HG02970 (cell line): ENCODE measurements around the gene GLI3.

Experiments
- ATAC-seq: cut with Tn5 transposase; IDR thresholded peaks from one replicate; pipeline ENCODE4 v1.9.1; 2021; ENCODE audit warnings: mild to moderate bottlenecking, moderate library complexity, moderate number of reproducible peaks; ENCODE audit not compliant: unreplicated experiment, low FRiP score

The GLI3 gene

GRCh38 chr7:42065015-42065414 is 172.0 kb downstream of the GLI3 start:
- ATAC-seq: no peak

- no peak for ATAC-seq
These were observed 172.5 kb downstream of the GLI3 start for GRCh38 chr7:42064534-42064933.

- ATAC-seq: no peak
These were observed 177.7 kb downstream of the GLI3 start for GRCh38 chr7:42059275-42059674.

GRCh38 chr7:42057331-42057730 is 179.7 kb downstream of the GLI3 start:
- no peak for ATAC-seq

- ATAC-seq: no peak
These were observed 181.8 kb downstream of the GLI3 start for GRCh38 chr7:42055171-42055570.

- ATAC-seq: no peak
These were observed 183.2 kb downstream of the GLI3 start for GRCh38 chr7:42053834-42054233.

GRCh38 chr7:42049761-42050160 is 187.2 kb downstream of the GLI3 start:
- no peak for ATAC-seq

DNA sequence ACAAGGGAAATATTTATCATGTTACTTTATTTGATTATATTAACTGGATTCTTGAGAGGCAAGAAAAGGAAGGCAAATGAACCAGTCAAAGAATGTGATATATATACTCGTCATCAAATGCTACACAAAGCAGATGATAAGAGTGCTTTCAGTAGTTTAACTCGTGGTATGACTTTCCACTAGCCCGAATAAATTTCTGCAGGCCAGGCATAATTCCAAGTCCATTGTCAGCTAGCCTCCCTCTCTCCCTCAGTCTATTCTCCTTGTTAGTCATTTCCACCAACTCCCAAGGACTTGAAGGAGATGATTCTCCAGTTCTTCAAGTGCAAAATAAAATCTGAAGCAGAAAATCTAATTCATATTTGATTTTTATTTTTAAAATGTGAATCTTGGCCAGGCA is 190.5 kb downstream of the GLI3 start:
- ATAC-seq: no peak

DNA sequence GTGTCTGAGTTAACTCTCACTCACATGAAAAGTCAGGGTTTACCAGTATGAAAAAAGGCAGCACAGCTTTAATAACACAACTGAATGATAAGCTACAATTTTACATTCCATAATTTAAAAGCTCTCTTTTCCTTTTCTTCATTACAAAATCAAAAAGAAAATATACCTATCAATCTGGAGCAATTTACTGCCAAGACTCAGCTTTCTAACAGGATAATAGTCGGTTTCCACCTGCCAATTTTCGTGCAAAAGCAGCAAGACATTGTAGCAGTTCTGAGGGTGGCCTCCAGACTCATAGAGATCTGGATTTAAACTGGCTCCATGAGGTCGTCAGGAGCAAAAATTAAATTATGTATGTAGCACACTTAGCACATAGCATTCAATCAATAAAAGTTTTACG is 191.0 kb downstream of the GLI3 start:
- no peak for ATAC-seq

DNA sequence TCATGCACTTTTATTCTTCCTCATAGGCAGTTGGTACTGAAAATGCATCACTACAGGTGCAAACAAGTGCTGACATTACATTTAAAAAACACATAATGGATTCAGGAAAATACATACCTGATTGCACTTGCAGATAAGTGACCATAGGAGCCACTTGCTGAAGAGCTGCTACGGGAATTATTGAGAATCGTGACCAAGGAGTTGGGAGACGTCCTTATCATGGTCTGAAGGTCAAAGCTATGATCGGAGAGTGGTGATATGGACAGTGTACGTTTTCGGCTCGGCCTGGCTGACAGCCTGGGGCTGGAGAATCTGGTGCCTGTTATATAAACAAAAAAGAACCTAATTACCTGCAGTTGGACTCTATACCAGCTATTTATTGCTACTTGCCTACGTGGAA is 197.1 kb downstream of the GLI3 start:
- no peak for ATAC-seq

- ATAC-seq: no peak
These were observed 201.8 kb downstream of the GLI3 start for GRCh38 chr7:42035210-42035609.

DNA sequence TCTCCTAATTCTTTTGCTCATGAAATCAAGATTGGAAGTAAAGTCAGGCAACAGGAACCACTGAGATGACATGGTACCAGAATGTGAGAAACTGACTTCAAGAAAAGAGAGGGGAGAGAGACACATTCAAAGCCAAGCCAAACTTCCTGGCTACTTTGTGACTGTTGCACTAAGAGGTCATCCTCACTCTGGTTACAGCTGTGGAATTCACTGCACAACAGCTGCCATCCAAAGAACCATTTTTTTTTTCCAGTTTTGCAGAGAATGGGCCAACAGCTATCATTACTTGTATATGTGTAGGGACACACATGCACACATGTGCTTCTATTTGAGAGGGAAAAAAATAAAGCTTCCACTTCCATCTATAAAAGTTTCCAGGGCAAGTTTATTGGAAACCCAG is 203.5 kb downstream of the GLI3 start:
- ATAC-seq: no peak

DNA sequence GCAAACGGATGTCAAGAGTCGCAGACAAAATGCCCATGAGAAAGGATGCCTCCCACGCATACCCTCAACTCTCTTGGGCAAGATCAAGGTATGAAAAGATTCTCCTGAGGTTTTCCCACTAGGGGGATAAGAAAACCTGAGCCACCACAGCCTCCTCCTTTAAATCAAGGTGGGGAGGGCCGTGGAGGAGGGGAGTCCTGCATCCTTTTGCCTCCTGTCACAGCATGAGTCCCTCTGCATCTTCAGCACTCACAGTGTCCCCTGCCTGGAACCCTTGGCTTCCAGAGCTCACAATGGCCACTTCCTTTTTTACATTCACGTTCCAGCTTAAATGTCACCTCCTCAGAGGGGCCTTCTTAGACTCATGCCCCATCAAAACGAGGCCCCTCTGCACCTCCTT is 207.6 kb downstream of the GLI3 start:
- no peak for ATAC-seq

GRCh38 chr7:42027521-42027920 is 209.5 kb downstream of the GLI3 start:
- no peak for ATAC-seq

- ATAC-seq: no peak
These were observed 210.3 kb downstream of the GLI3 start for GRCh38 chr7:42026622-42027197.

DNA sequence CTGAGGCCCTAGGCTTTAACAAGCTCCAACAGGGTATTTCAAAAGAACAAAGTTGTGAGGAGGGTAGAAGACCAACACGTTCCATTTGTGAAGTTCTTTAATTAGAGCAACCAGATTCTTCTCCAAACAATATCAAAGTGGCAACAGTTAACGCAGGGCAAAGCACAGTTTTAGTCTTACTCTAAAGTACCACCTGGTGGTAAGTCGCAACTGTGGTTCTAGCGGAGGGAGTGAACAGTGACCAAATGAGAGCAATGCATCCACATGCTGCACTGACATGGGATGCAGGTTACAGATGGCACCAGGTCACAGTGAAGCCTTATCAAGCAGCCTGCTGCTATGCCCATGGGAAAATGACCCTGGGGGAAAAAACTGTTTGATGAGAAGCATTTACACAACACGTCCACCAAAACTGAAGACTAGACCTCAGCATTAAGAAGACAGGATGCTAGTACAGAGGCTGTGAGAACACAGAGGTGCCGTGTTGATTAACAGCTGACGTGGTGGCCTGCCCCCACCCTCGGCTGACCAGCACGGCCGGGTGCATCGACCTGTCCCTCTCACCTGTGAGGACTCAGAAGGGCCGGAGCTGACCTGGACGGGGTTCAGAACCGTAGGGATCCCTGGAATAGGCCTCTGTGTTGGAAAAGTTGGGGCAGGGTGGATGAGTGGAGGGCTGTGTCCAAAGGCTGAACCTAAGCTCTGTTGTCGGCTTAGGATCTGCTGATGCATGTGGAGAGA is 211.2 kb downstream of the GLI3 start:
- ATAC-seq: no peak

GRCh38 chr7:42024537-42024936 is 212.5 kb downstream of the GLI3 start:
- ATAC-seq: no peak

DNA sequence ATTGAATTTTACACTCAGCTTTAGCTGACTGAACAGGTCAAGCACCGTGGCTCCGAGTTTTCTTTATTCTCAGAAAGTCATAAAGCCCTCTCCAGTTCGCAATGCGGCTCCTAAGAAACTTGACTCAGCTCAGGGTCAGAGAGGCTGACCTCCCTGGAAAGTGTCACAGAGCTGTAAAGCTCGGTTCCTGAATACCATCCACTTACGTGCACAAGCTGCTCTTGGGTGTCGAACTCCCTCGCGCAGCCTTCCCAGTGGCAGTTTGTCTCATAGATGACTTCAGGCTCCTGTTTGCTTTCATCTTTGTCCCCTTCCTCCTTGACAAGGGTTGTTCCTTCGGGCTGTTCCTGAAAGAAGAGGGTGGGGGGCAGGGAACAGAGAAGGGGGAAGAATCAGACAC is 213.7 kb downstream of the GLI3 start:
- no peak for ATAC-seq

- ATAC-seq: no peak
These were observed 214.2 kb downstream of the GLI3 start for GRCh38 chr7:42022791-42023190.

DNA sequence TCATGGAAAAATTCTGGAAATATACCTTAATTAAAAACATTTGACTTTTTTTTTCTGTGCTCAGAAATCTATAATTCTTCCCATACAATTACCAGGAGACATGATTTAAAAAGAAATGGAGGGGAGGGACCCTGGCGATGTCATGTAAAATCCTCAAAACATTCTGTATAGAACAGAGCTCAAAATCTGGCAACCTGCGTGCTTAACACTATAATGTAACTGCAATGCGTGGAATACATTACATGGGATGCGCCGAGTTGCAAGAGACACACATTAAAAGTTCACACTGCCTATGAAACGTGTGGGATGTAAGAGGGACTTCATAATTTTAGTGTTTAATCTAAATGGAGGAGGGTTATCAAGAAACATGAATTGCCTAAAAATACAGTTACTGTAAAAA is 215.0 kb downstream of the GLI3 start:
- ATAC-seq: no peak

DNA sequence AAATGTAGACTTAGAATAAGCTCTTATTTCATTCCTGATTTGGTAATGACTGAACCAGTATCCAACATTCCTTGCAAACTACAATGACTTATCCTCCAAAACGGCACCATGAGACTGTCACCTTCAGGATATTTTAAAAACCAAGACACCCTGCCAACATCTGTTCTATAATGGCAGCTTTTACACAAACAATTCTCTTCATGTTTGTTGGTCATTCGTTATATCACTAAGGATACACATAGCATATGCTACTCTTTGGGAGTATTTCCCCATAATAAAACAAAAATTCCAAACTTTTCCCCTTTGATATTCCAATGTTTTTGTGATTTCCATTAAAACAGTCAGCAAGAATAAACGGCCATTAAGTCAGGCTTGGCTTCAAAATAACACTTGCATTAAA is 215.4 kb downstream of the GLI3 start:
- ATAC-seq: no peak

DNA sequence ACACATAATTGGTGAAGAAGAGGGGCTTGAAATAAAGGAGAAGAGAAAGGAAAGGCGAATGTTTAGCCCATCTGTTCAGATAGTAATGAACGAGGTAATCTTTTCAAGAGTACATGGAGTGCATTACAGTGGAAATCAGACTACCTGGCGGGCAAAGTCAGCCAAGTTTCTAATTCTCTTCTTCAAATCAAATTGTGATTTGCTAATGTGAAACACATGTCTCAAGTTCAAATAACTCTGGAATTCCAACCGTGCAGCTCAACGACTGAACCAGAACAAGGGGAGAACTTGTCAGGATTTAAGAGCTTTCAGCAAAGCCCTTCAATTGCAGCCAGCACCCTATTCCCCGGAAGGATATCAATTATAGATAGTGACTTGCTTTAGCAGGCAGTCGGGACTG is 216.9 kb downstream of the GLI3 start:
- no peak for ATAC-seq
